Measurements from ENCODE around the gene WDR54.

DNA sequence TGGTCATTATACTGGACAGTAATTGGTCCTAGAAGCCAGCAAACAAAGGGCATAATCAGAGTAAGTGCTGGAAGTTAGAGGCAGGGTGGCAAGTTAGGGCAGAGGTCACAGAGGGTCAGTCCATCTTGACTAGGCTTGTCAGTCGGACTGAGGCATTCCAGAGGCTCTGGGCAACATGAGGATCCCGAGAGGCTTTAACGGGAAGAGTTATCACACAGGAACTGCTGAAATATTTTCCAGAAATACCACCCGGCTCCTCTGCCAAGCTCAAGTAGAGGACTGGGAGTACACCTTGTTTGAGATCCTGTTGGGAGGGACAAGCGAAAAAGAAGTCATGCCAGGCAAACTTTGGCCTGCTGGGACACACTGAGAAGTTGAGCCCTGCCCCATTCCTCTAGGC lies 13.8 kb upstream of the WDR54 start:
- no peak for TF ChIP-seq POLR2A (IDR thresholded peaks at IDR 0.05)
- TF ChIP-seq, protein P1, sequence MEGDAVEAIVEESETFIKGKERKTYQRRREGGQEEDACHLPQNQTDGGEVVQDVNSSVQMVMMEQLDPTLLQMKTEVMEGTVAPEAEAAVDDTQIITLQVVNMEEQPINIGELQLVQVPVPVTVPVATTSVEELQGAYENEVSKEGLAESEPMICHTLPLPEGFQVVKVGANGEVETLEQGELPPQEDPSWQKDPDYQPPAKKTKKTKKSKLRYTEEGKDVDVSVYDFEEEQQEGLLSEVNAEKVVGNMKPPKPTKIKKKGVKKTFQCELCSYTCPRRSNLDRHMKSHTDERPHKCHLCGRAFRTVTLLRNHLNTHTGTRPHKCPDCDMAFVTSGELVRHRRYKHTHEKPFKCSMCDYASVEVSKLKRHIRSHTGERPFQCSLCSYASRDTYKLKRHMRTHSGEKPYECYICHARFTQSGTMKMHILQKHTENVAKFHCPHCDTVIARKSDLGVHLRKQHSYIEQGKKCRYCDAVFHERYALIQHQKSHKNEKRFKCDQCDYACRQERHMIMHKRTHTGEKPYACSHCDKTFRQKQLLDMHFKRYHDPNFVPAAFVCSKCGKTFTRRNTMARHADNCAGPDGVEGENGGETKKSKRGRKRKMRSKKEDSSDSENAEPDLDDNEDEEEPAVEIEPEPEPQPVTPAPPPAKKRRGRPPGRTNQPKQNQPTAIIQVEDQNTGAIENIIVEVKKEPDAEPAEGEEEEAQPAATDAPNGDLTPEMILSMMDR (IDR thresholded peaks at IDR 0.05): no peak

All from prostate gland (tissue), 2 donors.